ENCODE measurements around the gene CYP8B1.

The CYP8B1 gene

GRCh38 chr3:42884324-42884723, 8.6 kb upstream of the CYP8B1 start:
- DNase-seq = no peak

DNA sequence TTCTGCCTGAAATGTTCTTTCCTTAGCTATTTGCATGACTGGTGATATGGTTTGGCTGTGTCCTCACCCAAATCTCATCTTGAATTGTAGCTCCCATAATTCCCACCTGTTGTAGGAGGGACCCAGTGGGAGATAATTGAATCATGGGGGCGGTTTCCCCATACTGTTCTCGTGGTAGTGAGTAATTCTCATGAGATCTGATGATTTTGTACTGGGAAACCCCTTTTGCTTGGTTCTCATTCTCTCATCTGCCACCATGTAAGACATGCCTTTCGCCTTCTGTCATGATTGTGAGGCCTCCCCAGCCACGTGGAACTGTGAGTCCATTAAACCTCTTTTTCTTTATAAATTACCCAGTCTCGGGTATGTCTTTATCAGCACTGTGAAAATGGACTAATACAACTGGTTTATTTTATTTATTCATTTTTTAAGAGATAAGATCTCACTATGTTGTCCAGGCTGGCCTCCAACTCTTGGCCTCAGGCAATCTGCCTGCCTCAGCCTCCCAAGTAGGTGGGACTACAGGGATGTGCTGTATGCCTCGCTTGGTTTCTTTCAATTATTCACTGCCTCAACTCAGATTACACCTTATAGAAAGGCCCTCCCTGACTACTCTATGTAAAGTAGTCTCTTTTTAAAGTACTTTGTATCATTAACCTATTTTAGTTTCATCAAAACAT, 7.7 kb upstream of the CYP8B1 start:
- peak; percentile 50 to 75 (median 66) for DNase-seq

GRCh38 chr3:42880601-42881451, 5.1 kb upstream of the CYP8B1 start:
- DNase-seq = peak; percentile 87 to 91 (median 91)

DNA sequence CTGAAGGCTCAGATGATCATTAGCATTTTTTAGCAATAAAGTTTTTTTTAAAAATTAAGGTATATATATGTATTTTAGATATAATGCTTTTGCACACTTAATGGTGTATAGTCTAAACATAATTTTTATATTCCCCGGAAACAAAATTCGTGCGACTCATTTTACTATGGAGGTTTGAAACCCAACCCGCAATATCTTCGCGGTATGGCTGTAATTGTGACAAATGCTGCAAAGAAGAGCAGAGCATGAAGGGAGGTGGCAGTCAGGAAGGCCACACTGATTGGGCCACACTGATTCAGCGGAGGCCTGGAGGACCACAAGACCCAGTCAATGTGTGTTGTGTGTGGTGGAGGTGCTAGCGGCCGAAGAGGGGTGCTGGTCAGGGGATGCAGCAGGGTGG, 4.5 kb upstream of the CYP8B1 start:
- no peak for DNase-seq

DNA sequence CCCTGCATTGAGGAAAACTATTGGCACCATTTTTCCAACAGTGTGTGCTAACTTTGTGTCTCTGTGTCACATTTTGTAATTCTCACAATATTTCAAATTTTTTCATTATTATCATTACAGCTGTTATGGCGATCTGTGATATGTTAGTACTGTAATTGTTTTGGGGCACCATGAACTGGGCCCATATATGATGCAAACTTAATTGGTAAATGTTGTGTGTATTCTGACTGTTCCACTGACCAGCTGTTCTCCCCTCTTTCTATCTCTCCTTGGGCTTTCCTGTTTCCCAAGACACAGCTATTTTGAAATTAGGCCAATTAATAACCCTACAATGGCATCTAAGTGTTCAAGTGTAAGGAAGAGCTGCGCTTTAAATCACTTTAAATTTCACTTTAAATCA, 2.2 kb upstream of the CYP8B1 start:
- DNase-seq = no peak

DNA sequence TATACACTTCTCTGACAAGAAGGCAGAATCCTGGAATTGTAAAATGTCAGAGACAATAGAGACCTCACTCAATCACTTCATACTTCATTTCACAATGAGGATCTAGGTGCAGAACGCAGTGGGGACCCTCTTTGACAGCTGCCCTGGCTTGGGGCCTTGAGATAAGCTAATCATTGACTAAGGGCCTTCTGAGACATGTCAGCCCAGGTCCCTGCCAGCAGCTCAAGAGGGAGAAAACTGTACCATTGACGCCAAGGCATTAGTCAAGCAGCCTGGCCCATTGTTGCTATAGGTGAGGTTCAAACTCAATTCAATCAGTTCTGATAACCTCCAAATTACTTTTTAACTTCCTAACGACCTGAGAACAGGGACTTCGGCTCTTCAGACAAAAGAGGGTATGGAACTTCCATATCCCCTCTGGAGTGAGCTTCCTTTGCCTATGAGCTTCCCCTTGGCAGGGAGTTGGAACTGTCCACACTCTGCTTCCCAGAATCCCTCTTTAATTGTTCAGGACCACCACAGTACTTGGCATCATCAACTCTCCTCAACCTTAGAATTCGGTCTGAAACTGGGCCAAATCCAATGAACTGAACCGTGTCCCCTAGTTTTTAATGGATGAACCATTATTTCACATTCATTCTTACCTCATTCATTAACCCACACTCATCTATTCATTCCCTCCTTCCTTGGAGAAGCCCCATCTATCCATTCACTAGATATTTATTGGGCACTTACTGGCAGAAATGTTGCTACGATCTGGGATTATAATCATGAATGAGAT, 1.5 kb upstream of the CYP8B1 start:
- no peak for DNase-seq

- no peak for DNase-seq
These were observed 722 bp upstream of the CYP8B1 start for GRCh38 chr3:42876401-42876800.

GRCh38 chr3:42874749-42875148, 930 bp downstream of the CYP8B1 start:
- no peak for DNase-seq

GRCh38 chr3:42873221-42873982, 2.3 kb downstream of the CYP8B1 start:
- DNase-seq = no peak

- DNase-seq = no peak
These were observed 3.0 kb downstream of the CYP8B1 start for GRCh38 chr3:42872718-42873117.

- peak in 1 of 3 donors; percentile 9 for DNase-seq
These were observed 4.0 kb downstream of the CYP8B1 start for GRCh38 chr3:42871592-42872196.

DNA sequence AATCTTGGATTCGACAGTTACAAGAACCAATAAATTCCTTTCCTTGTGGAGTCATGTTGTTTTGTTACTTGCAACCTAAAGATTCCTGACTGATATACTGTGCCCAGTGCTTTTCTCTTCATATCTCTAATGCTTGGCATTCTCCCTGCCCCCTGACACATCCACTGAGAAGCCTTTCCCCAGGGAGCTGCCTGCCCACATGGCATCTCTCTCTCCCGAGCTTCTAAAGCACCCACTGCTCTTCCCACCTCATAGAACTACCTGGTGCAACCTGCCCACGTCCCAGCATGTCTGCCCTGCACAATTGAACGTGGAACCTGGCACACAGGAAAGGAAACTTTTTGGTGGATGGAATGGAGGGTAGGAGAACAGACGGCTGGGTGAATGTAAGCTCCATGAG, 6.8 kb downstream of the CYP8B1 start:
- no peak for DNase-seq

DNA sequence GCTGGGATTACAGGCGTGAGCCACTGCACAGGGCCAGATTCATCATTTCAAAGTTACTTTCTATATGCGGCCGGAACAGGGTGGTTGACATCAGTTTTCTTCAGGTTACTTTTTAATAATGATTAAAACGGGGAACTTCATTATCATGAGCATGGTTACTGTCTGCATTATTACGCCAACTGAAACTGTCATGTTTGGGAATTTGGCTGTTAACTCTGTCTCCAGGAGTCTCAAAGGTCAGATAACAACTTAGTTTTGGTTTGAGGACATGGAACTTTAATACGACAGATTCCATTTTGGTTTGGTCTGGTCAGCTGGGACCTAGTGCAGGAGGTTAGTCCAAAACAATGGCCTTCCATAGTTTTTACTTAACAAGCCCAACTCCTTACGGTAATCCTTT, 8.5 kb downstream of the CYP8B1 start:
- DNase-seq = no peak

- peak in 1 of 3 donors; percentile 3 for DNase-seq
These were observed 10.4 kb downstream of the CYP8B1 start for GRCh38 chr3:42865256-42865655.

- peak in 1 of 3 donors; percentile 14 for DNase-seq
These were observed 11.2 kb downstream of the CYP8B1 start for GRCh38 chr3:42864321-42864950.

DNA sequence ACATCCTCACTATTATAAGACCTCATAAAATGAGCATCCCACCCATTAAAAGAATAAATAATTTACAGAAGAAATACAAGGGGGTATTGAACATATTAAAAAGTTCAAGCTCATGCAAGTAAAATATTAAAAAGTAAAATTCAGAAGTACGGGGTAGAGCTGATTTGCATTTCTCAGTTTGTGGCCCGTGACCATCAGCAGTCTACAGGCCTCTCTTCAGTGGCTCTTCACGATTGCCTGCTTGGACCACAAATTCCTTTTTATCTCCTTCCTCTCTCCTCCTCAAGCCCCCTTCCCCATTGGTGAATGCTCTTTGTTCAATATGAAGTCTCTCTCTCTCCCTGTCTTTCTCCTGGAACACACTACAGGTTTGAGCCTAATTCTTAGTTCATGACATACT, 19.1 kb downstream of the CYP8B1 start:
- DNase-seq = no peak

DNA sequence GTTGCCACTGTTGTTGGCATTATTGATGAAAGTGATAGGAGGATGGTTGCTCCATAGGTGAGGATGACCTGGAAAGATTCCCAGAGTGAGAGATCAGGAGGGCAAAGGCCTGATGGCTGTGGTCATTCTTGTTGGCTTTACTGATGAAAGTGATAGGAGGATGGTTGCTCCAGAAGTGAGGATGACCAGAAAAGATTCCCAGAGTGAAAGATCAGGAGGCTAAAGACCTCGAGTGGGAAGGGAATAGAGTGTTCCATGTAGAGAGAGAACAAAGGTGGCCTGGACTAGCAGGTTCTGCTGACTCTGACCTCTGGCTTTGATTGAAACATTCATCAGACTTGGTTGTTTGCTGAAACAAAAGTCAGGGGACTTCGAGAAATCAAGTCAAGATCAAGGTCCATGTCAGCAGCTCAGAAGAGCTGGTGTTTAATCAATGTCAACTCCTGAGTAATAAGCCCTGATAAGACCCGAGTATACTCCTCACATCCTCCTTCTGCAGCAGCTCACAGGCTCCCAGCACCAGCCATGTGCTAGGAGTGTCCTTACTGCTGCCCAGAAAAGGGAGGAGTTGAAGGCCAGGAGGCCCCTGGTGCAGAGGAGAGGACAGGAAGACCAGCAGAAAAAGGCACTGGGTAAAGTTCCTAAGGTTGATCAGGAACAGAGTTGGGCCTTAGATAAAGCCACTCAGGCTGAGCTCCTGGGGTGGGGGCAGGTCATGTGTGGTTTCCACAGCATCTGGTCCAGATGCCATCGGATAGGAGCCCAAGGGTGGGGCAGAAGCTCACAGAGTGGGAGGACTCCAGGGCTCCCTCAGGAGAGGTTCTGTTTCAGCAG, 19.9 kb downstream of the CYP8B1 start:
- DNase-seq = no peak

DNA sequence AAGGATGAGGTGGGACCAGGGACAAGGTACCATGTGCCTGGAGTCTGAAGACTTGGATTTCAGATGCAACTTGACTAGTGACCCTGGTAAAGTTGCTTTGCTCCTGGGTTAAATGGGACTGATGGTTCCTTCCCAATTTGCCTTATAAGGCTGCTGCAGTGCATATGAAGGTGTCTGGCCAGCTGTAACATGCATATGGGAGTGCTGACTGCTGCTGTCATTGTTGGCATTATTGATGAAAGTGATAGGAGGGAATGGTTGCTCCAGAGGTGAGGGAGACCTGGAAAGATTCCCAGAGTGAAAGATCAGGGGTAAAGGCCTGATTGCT, 20.5 kb downstream of the CYP8B1 start:
- DNase-seq = no peak

- DNase-seq = peak in 1 of 3 donors; percentile 10
These were observed 21.9 kb downstream of the CYP8B1 start for GRCh38 chr3:42853739-42854302.

DNA sequence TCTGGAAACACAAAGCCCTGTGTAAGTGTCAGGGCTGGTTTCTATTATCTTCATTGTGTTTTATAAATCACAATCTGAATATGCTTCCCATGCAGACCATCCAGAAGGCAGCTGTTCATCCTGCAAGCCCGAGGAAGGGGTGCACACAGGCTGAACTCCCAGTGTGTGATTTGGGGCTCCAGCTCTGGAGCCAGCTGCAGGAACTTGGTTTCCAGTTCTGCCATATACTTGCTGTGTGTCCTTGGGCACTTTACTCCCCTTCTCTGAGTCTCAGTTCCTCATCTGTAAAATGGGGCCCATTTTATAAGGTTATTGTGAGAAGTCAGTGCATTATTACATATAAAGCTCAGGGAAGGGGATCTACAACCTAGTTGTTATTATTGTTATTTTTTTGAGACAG, 22.6 kb downstream of the CYP8B1 start:
- DNase-seq = no peak

- DNase-seq = no peak
These were observed 23.2 kb downstream of the CYP8B1 start for GRCh38 chr3:42852441-42852840.
